Ishikawa (cell line): ENCODE measurements around the gene CACHD1.

Experiments
- CEBPB ChIP-seq: IDR thresholded peaks from 2 replicates; pipeline ENCODE4 v1.6.1; 2012
- CREB1 ChIP-seq: IDR thresholded peaks from 2 replicates; pipeline ENCODE4 v1.6.1; 2012; ENCODE audit warnings: low read depth
- EGR1 ChIP-seq: IDR thresholded peaks from 2 replicates; pipeline ENCODE4 v1.6.1; 2012
- EP300 ChIP-seq: IDR thresholded peaks from 2 replicates; pipeline ENCODE4 v1.6.1; 2012; ENCODE audit warnings: borderline replicate concordance
- FOXM1 ChIP-seq: IDR thresholded peaks from 2 replicates; pipeline ENCODE4 v1.6.1; 2012; ENCODE audit warnings: low read depth, borderline replicate concordance
- NFIC ChIP-seq: IDR thresholded peaks from 2 replicates; pipeline ENCODE4 v1.6.1; 2012
- RAD21 ChIP-seq: IDR thresholded peaks from 2 replicates; pipeline ENCODE4 v1.6.1; 2012; ENCODE audit warnings: low read depth
- TAF1 ChIP-seq: IDR thresholded peaks from 2 replicates; pipeline ENCODE4 v1.6.1; 2012; ENCODE audit warnings: low read depth, mild to moderate bottlenecking
- TEAD4 ChIP-seq: IDR thresholded peaks from 2 replicates; pipeline ENCODE4 v1.6.1; 2012
- YY1 ChIP-seq: IDR thresholded peaks from 2 replicates; pipeline ENCODE4 v1.6.1; 2012; ENCODE audit warnings: low read depth
- ZBTB7A ChIP-seq: IDR thresholded peaks from 2 replicates; pipeline ENCODE4 v1.6.1; 2012; ENCODE audit warnings: low read depth
- TF ChIP-seq, protein P1 (sequence below): IDR thresholded peaks from 2 replicates; pipeline ENCODE4 v1.6.1; 2012
- TF ChIP-seq, protein P2 (sequence below): IDR thresholded peaks from 2 replicates; pipeline ENCODE4 v1.6.1; 2012; ENCODE audit warnings: low read depth, mild to moderate bottlenecking
- TF ChIP-seq, protein P3 (sequence below): IDR thresholded peaks from 2 replicates; pipeline ENCODE4 v1.6.1; 2012

CACHD1 gene

DNA sequence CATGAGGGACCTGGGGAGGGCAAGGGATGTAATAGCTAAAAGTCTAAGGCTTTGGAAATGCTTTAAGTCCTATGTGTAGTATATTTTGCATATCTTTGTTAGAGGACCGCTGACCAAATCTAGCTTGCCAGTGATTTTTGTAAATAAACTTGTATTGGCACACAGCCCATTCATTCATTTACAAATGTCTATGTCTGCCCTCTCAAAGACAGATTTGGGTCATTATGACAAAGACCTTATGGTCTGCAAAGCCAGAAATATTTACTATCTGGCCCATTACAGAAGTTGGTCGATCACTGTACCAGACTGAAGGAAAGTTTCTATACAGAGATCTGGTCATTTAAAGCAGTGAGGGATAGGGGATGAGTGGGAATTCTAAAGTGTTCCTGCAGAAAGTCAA, 154.9 kb downstream of the CACHD1 start:
- TF ChIP-seq ZBTB7A: no peak
- no peak for TF ChIP-seq TAF1
- no peak for TF ChIP-seq NFIC

DNA sequence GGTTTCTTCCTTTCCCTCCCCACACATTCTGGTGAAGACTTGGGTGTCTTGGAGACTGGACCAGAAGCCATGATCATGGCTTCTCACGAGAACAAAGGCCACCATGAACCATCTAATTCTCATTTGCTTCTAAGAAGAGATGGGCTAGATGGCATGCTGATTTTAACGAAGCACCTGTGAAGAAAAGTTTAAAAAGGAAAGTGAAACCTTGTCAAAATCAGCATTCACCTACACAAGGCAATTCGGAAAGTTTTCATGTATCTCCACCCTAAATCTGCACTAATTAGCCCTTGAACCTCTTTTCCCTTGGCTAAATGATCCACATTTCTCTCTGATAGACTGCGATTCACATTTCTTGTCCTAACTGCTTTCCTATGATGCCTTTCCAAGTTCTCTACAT, 160.7 kb downstream of the CACHD1 start:
- TF ChIP-seq, protein P1, sequence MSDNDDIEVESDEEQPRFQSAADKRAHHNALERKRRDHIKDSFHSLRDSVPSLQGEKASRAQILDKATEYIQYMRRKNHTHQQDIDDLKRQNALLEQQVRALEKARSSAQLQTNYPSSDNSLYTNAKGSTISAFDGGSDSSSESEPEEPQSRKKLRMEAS: no peak
- no peak for TF ChIP-seq TAF1
- TF ChIP-seq EGR1: no peak
- TF ChIP-seq, protein P2, sequence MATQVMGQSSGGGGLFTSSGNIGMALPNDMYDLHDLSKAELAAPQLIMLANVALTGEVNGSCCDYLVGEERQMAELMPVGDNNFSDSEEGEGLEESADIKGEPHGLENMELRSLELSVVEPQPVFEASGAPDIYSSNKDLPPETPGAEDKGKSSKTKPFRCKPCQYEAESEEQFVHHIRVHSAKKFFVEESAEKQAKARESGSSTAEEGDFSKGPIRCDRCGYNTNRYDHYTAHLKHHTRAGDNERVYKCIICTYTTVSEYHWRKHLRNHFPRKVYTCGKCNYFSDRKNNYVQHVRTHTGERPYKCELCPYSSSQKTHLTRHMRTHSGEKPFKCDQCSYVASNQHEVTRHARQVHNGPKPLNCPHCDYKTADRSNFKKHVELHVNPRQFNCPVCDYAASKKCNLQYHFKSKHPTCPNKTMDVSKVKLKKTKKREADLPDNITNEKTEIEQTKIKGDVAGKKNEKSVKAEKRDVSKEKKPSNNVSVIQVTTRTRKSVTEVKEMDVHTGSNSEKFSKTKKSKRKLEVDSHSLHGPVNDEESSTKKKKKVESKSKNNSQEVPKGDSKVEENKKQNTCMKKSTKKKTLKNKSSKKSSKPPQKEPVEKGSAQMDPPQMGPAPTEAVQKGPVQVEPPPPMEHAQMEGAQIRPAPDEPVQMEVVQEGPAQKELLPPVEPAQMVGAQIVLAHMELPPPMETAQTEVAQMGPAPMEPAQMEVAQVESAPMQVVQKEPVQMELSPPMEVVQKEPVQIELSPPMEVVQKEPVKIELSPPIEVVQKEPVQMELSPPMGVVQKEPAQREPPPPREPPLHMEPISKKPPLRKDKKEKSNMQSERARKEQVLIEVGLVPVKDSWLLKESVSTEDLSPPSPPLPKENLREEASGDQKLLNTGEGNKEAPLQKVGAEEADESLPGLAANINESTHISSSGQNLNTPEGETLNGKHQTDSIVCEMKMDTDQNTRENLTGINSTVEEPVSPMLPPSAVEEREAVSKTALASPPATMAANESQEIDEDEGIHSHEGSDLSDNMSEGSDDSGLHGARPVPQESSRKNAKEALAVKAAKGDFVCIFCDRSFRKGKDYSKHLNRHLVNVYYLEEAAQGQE: no peak
- no peak for TF ChIP-seq ZBTB7A

DNA sequence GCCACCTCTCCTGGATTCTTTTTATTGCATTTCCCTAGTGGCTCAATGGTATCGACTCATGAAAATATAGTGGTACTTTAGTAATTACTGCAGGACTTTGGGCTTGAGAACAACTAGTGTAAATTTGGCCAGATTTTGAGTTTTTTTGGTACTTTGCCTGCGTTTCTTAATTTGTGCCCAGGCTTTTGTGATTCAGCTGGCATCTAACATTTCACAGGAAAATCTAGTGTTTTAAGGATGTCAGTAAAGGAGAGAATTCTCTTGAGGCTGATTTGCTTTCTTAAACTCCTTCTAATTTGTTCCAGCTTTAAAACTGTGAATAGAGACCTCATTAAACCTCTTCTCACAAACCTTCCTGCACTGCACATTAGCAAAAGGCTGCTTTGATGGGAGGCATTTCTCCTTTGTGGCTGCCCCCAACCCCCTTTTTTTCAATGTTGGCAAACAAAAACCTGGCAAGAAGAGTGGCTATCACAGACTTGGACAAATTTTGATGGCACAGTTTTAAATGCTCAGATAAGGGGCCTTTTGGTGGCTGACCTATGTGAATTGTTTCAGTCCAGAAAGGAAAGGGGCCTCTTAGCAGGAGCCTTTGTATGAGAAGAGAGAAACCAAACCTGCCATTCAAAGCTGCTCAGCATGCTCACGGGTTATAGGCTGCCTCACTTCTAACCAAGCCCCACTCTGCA, 161.6 kb downstream of the CACHD1 start:
- TF ChIP-seq ZBTB7A (no peak), FOXM1 (no peak), EP300 (no peak), TEAD4 (no peak), CEBPB (no peak), CREB1 (no peak), EGR1 (no peak), RAD21 (no peak), TAF1 (no peak), YY1 (no peak), NFIC (no peak)
- TF ChIP-seq, protein P3, sequence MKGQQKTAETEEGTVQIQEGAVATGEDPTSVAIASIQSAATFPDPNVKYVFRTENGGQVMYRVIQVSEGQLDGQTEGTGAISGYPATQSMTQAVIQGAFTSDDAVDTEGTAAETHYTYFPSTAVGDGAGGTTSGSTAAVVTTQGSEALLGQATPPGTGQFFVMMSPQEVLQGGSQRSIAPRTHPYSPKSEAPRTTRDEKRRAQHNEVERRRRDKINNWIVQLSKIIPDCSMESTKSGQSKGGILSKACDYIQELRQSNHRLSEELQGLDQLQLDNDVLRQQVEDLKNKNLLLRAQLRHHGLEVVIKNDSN: no peak
- TF ChIP-seq, protein P1: no peak
- TF ChIP-seq, protein P2: no peak

DNA sequence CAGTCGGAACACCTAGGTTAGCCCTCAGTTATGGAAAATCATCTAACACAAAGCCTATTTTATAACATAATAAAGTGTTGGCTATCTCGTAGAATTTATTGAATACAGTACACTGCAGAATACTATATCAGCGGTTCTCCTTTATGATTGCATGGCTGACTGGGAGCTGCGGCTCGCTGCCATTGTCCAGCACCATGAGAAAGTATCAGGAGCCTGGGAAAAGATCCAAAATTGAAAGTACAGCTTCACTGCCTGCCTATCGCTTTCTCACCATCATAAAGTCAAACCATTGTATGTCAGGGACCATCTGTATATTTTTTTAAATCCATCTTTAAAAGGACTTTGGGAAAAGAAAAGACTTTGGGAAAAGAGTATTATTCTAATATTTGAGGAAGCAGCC, 163.0 kb downstream of the CACHD1 start:
- no peak for TF ChIP-seq TEAD4
- no peak for TF ChIP-seq RAD21
- TF ChIP-seq, protein P3: no peak
- TF ChIP-seq, protein P2: no peak

DNA sequence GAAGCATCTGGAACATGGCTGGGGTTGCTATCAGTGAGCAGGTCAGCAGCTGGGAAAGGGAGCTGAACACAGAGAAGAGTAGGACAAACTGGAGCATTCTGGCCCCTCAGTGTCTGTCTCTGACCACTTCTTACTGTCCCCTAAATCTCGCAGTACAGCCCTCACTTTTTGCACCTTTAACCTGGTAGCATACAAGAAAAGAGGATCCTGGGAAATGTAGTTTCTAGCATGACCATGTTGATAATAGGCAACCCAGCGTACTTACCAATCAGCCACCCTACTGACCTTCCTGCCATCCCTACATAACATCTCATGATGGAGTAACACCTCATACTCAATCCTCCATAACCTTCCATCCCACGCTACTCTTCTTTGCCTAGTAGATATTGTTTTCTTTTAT, 175.8 kb downstream of the CACHD1 start:
- TF ChIP-seq ZBTB7A: no peak
- TF ChIP-seq, protein P3: no peak
- no peak for TF ChIP-seq CEBPB
- TF ChIP-seq CREB1: no peak
- TF ChIP-seq YY1: no peak
- no peak for TF ChIP-seq RAD21
- no peak for TF ChIP-seq TEAD4
- TF ChIP-seq EGR1: no peak
- no peak for TF ChIP-seq FOXM1
- no peak for TF ChIP-seq TAF1
- TF ChIP-seq, protein P1: no peak
